ENCODE results near the gene AXIN1.
"Not testable (repeated sequence)": the region's sequence is repeated elsewhere in the genome, so short reads cannot be mapped to it uniquely, and the experiment has no call there.

Gene AXIN1, protein sequence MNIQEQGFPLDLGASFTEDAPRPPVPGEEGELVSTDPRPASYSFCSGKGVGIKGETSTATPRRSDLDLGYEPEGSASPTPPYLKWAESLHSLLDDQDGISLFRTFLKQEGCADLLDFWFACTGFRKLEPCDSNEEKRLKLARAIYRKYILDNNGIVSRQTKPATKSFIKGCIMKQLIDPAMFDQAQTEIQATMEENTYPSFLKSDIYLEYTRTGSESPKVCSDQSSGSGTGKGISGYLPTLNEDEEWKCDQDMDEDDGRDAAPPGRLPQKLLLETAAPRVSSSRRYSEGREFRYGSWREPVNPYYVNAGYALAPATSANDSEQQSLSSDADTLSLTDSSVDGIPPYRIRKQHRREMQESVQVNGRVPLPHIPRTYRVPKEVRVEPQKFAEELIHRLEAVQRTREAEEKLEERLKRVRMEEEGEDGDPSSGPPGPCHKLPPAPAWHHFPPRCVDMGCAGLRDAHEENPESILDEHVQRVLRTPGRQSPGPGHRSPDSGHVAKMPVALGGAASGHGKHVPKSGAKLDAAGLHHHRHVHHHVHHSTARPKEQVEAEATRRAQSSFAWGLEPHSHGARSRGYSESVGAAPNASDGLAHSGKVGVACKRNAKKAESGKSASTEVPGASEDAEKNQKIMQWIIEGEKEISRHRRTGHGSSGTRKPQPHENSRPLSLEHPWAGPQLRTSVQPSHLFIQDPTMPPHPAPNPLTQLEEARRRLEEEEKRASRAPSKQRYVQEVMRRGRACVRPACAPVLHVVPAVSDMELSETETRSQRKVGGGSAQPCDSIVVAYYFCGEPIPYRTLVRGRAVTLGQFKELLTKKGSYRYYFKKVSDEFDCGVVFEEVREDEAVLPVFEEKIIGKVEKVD

DNA sequence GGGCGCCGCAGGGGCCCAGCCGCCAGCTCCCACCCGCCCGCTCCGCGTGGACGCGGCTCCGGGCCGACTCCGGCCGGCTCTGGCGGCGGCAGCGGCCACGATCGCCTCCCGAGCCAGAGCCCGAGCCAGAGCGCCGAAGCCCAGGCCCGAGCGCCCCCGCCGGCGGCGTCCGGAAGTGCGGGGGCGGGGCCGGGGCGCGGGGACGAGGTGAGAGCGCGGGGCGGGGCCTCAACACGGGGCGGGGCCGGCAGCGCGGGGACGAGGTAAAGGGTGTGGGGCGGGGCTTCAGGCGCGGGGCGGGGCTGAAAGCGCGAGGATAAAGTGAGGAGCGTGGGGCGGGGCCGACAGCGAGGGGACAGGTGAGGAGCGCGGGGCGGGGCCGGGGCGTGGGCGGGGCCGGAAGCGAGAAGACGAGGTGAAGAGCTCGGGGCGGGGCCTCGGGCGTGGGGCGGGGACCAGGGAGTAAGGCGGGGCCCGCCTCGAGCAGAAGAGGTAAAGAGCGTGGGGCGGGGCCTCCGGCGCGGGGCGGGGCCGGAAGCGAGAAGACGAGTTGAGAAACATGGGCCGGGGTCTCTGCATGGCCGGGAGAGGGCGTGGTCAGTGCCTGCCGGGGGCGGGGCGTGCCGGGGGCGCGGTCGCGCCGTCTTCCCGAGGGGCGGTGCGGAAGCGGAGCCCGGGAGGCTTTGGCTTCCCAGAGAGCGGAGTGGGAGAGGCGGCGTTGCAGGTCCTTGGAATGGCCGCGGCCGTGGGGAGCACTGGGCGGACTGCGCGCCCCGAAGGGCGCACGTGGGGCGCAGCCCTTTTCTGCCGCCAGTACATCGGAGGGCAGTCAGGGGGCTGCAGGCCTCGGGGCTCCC is at the start of gene AXIN1:
Gene AXIN1 (minus strand): TSS at position 177 of the 857 bp plus-strand sequence. CDS start 5,698 bp downstream, outside the sequence.
- DNase-seq = peak; percentile 97 to 98

DNA sequence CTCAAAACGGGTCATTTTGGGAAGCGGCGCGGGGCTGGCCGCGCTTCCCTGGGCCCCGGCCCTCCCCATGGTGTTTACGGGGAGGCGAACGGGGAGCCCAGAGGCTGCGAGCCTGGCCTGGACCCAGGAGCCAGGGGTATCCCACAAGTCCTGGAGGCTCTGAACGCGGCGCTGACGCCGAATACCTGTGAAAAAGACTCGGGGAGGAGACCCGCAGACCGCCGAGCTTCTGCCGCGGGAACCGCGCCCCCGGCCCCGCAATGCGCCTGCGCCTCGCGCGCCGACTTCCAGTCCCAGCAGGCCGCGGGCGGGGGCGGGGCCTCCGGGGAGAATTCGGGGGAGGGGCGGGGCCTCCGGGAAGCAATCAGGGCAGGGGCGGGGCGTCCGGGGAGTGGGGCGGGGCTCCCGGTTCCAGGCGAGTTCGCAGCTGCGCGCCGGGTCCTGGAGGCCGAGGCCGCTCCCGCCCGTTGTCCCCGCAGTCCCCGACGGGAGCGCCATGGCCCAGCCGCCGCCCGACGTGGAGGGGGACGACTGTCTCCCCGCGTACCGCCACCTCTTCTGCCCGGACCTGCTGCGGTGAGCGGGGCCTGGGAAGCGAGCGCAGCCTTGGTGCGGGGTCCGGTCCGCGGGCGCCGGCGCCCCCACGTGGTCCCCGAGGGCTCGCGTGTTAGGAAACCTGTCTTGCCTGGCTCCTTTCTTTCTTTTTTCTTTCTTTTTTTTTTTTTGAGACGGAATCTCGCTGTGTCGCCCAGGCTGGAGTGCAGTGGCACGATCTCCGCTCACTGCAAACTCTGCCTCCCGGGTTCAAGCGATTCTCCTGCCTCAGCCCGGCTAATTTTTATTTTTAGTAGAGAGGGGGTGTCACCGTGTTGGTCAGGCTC is 49.2 kb upstream of the AXIN1 start, which contains the start of gene DECR2:
Gene DECR2 (plus strand): TSS at position 418 of the 881 bp plus-strand sequence. CDS start 79 bp downstream, at position 497.
- peak; percentile 82 to 89 for DNase-seq

DNA sequence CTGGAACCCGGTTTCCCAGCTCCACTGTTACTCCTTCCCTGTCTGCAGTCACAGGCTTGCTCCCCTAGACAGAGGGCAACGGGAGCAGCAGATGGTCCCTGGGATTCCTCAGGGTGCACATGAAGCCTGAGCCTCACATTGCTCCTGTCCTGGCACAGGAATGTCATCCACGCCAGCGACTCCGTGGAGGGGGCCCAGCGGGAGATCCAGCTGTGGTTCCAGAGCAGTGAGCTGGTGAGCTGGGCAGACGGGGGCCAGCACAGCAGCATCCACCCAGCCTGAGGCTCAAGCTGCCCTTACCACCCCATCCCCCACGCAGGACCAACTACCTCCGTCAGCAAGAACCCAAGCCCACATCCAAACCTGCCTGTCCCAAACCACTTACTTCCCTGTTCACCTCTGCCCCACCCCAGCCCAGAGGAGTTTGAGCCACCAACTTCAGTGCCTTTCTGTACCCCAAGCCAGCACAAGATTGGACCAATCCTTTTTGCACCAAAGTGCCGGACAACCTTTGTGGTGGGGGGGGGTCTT is 47.6 kb upstream of the AXIN1 start:
- peak in 1 of 2 experiments; percentile 42 for DNase-seq

DNA sequence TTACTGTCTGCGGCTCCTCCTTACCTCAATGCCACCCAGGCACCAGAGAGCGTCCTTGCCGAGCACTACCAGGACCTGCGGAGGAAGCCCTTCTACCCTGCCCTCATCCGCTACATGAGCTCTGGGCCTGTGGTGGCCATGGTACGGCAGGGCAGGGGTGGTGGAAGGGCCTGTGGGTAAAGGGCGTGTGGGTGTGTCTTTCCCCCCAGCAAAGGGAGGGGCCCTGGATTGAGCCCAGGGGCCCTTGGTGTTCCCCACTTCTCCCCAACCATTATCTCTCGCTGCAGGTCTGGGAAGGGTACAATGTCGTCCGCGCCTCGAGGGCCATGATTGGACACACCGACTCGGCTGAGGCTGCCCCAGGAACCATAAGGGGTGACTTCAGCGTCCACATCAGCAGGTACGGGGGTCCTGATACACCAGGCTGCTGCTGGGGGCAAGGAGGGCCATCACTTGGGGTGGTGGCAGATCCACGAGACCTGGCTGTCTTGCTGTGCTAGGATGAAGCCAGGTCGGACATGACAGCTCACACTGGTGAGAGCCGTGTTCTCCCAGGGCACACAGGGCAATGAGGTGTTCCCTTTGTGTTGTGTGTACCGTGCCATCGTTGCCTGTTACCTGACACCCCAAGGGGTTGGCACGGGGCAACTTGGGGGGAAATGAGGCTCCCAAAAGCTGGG is 47.0 kb upstream of the AXIN1 start:
- no peak for DNase-seq

DNA sequence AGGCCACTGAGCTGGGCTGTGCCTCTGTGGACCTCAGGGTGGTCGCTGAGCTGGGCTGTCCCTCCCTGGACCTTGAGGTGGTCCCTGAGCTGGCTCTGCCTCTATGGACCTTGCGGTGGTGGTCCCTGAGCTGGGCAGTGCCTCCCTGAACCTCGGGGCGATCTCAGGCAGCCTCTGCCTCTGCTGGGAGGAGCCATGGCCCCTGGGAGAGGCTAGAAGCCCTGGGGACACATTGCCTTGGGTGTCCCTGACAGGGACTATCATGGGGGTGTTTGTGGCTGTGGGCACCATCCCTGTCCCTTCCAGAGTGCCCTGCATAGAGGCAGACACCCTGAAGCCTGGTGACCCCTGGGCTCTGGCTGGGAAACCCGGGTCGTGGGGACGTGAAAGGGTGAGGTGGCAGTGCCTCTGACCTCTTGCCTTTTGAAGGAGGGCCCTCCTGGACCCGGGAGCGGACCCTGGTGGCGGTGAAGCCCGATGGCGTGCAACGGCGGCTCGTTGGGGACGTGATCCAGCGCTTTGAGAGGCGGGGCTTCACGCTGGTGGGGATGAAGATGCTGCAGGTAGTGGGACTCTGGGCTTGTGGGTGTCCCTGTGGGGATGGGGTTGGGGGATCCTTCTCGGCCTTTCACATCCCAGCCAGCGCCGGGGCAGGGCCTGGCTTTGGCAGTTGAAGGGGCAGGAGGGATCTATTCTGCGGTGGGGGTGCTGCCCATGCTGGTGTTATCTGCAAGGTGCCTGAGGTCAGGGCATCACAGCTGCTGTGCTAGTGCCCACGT is 46.2 kb upstream of the AXIN1 start:
- no peak for DNase-seq

DNA sequence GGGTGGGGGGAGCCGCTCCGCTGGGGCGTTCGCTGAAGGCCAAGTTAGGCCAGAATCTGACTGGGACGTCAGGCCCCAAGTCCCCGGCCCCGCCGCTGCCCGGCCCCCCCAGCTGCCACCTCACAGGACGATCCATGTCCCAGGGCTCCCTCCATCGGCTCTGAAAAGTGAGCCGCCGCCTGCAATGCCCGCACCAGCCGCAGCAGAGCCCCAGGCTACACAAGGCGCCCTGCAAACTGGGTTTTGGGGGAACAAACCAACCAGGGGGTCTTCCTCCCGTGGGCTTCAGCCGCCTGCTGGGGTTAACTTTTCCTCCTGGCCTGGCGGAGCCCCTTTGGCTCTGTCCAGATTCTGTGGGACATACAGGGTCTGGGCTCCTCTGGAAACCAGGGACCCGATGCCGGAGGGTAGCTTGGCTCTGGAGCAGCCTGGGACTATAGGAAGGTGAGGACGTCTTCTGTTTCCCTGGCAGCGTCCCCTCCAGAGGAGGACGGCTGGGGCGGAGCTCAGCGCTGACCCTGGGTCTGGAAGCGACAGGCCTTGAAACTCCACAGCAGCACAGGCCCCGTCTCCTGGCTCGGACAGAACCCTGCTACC is 45.3 kb upstream of the AXIN1 start:
- peak in 1 of 2 experiments; percentile 17 for DNase-seq

DNA sequence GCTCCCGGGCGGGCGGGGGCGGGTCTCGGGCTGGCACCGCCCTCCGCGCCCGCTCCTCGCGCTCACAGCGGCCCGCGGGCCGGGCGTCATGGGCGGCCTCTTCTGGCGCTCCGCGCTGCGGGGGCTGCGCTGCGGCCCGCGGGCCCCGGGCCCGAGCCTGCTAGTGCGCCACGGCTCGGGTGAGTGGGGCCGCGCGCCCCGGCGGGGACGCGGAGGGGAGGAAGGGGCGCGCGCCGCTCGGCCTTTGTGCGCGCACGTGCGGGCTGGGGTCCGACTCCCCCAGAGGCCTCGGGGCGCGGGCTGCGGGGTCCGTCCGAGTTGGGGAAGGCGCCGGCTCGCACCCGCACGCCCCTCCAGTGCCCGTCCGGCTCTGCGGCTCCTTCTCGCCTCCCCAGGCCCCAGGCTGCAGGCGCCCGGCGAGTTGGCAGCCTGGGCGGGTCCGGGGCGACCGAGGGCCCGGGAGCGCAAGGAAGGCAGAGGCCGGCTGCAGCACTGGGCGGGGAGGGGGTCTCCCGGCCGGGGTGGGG is 44.7 kb upstream of the AXIN1 start, which contains the start of gene NME4:
Gene NME4 (plus strand): TSS at position 65 of the 527 bp plus-strand sequence. CDS start 24 bp downstream, at position 89.
- DNase-seq = peak in 1 of 2 experiments; percentile 25

DNA sequence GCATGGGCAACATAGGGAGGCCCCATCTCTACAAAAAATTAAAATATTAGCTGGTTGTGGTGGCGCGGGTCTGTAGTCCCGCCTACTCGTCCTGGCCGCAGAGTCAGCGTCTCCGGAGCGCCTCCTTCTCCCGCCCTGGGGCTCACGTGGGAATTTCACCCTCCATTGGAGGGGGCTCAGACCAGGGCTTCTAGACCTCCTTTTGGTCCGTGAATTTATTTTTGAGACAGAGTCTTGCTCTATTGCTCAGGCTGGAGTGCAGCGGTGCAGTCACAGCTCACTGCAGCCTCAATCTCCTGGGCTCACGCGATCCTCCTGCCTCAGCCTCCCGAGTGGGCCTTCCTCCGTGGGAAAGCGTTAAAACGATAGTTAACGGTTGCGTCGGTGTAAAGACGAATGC is 44.1 kb upstream of the AXIN1 start:
- DNase-seq = peak; percentile 18 to 44

DNA sequence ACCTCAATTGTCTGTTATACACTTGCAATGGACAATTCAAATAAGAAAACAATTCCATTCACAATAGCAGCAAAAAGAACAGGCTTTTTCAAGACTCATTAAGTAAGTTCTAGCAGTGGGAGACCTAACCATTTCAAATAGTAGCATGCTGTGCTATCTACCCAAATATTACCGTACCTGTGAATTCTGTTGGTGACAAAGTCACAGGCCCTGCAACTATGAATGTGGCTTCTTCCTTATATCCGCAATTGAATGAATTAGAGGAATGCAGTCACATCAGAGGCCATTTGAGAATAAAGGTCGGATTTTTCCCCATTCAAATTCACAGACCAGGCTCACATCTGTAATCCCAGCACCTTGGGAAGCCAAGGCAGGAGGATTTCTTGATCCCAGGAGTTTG is 43.7 kb upstream of the AXIN1 start:
- no peak for DNase-seq

DNA sequence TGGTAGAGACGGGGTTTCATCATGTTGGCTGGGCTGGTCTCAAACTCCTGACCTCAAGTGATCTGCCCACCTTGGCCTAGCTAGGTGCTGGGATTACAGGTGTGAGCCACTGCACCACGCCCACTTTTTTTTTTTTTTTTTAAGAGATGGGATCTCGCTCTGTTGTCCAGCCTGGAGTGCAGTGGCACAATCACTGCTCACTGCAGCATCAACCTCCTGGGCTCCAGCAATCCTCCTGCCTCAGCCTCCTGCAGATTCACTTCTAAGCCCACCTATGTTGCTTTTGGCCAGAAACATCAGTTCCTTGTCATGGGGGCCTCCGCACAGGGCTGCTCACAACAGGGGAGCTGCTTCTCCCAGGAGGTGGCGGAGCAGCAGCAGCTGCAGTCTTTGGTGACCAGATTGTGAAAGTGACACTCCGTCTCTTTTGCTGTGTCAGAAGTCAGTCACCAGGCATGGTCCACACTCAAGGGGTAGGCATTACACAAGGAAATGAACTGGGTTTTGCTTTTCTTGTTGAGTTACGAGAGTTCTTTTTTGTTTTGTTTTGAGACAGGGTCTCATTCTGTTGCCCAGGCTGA is 40.0 kb upstream of the AXIN1 start:
- no peak for DNase-seq

DNA sequence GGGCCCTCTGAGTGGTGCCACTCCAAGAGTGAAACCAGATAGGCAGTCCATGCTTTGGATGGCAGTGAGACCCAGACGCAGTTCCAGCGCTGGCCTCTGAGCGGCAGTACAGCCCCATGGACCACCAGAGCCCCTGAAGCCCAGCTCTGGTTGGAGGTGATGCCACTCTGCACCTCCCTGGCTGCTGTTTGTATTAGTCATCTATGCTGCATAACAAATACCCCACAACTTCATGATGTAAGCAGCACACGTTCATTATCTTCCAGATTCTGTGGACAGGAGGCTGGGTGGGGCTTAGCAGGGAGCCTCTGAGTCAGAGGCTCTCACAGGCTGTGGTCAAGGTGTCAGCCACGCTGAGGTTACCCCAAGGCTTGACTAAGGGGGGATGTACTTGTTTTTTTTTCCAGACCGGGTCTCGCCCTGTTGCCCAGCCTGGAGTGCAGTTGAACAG is 39.4 kb upstream of the AXIN1 start:
- DNase-seq = peak; percentile 32 to 71

DNA sequence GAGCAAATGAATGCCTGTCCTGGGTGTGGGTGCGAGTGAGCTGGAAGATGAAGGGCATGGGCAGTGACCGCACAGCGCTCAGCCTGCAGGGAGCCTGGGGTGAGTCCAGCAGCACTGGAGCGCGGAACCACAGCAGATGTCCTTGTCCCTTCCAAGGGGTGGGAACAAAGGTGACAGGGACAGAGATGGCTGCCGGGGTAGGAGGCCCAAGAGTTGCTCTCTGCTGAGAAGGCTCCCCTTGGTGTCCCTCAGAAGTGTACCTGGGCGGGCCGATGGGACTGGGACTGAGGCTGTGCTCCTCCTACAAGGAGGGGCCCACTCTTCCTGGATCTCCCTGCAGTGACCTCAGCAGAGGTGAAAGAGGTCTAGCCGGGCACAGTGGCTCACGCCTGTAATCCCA is 36.8 kb upstream of the AXIN1 start:
- no peak for DNase-seq

DNA sequence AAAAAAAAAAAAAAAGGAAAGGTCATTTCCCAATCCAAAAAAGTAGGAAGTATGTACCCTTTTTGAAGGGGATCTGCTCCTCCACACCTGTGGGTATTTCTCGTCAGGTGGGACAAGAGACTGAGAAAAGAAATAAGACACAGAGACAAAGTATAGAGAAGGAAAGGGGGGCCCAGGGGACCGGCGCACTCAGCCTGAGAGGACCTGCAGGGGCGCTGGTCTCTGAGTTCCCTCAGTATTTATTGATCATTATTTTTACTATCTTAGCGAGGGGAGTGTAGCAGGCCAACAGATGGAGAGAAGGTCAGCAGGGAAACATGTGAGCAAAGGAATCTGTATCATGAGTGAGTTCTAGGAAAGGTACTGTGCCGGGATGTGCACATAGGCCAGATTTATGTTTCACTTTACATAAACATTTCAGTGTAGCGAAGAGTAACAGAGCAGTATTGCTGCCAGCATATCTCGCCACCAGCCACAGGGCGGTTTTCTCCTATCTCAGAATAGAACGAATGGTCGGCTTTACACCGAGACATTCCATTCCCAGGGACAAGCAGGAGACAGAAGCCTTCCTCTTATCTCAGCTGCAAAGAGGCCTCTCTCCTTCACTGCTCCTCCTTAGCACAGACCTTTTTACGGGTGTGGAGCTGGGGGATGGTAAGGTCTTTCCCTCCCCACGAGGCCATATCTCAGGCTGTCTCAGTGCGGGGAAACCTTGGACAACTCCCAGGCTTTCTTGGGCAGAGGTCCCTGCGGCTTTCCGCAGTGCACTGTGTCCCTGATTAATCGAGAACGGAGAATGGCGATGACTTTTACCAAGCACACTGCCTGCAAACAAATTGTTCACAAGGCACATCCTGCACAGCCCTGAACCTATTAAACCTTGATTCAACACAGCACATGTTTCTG is 35.5 kb upstream of the AXIN1 start:
- DNase-seq = not testable (repeated sequence)

DNA sequence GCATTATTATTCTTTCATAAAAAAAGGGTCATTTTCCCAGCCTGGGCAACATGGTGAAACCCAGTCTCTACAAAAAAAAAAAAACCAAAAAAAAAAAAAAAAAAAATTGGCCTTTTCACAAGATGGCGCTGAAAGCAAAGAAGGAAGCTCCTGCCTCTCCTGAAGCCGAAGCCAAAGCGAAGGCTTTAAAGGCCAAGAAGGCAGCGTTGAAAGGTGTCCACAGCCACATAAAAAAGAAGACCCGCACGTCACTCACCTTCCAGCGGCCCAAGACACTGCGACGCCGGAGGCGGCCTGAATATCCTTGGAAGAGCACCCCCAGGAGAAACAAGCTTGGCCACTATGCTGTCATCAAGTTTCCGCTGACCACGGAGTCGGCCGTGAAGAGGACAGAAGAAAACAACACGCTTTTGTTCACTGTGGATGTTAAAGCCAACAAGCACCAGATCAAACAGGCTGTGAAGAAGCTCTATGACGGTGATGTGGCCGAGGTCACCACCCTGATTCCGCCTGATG is 34.2 kb upstream of the AXIN1 start:
- DNase-seq = no peak

DNA sequence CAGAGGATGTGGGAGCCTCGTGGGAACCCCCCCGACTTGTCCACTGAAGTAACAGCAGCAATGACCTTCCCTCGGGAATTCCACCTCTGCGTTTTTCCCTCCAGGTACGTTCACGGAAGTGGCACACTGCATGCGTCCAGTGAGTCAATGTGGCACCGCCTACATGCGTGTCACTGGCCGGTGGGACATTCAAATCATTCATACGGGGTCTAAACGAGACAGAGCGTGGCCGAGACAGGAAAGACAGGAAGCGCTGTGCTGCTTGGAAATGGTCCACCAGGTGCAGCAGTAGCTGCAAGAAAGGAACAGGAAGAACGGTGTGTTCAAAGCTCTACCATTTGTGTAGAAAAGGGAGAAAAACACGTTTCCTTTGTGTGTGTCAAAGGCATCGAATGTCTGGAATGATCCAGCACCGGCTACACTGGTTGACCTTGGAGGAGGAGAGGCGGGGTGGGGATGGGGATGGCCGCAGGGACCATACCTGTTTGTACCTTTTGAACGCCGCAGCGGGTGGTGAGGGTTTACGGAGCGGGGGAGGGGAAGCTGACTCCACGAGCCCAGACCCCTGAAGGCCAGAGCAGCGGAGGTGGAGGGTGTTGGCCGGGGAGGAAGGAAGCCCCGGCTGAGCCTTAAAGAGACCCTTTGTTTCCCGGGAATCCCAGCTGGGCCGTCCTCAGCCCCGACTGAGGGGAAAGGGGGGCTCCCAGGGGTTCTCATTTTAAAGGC is 31.0 kb upstream of the AXIN1 start:
- no peak for DNase-seq
